GM19023 (cell line): Measurements from ENCODE around the gene ADAMTS6.
"Not testable (repeated sequence)": the region's sequence is repeated elsewhere in the genome, so short reads cannot be mapped to it uniquely, and the experiment has no call there.

Source experiments
- ATAC-seq: cut with Tn5 transposase; IDR thresholded peaks from one replicate; pipeline ENCODE4 v1.9.1; 2021; ENCODE audit warnings: mild to moderate bottlenecking, moderate library complexity; ENCODE audit not compliant: unreplicated experiment

Gene ADAMTS6

GRCh38 chr5:65204966-65205365 is 276.8 kb downstream of the ADAMTS6 start:
- ATAC-seq: no peak

- ATAC-seq: no peak
Measured at GRCh38 chr5:65203746-65204145, 278.0 kb downstream of the ADAMTS6 start.

- no peak for ATAC-seq
Measured at GRCh38 chr5:65199993-65200675, 281.6 kb downstream of the ADAMTS6 start.

GRCh38 chr5:65198456-65199120 is 283.1 kb downstream of the ADAMTS6 start:
- no peak for ATAC-seq

- no peak for ATAC-seq
Measured at GRCh38 chr5:65197531-65198455, 283.9 kb downstream of the ADAMTS6 start.

- no peak for ATAC-seq
Measured at GRCh38 chr5:65194871-65195270, 286.8 kb downstream of the ADAMTS6 start.

- no peak for ATAC-seq
Measured at GRCh38 chr5:65192331-65192730, 289.4 kb downstream of the ADAMTS6 start.

- no peak for ATAC-seq
Measured at GRCh38 chr5:65191554-65192135, 290.1 kb downstream of the ADAMTS6 start.

GRCh38 chr5:65190328-65191053 is 291.2 kb downstream of the ADAMTS6 start:
- peak; percentile 60 for ATAC-seq

- ATAC-seq: no peak
Measured at GRCh38 chr5:65186646-65187227, 295.0 kb downstream of the ADAMTS6 start.

GRCh38 chr5:65185468-65185867 is 296.3 kb downstream of the ADAMTS6 start:
- ATAC-seq: no peak

GRCh38 chr5:65184780-65185179 is 296.9 kb downstream of the ADAMTS6 start:
- no peak for ATAC-seq

- not testable (repeated sequence) for ATAC-seq
Measured at GRCh38 chr5:65174231-65174630, 307.5 kb downstream of the ADAMTS6 start.

- no peak for ATAC-seq
Measured at GRCh38 chr5:65173130-65173525, 308.6 kb downstream of the ADAMTS6 start.

GRCh38 chr5:65172486-65173129 is 309.1 kb downstream of the ADAMTS6 start:
- ATAC-seq: peak; percentile 100

GRCh38 chr5:65171645-65172044 is 310.1 kb downstream of the ADAMTS6 start:
- ATAC-seq: no peak

- no peak for ATAC-seq
Measured at GRCh38 chr5:65163698-65164097, 318.0 kb downstream of the ADAMTS6 start.

GRCh38 chr5:65161655-65162054 is 320.1 kb downstream of the ADAMTS6 start:
- ATAC-seq: no peak

GRCh38 chr5:65157906-65158603 is 323.7 kb downstream of the ADAMTS6 start:
- no peak for ATAC-seq
